BJ (cell line): ENCODE measurements around the gene KIAA0232. TPM values are rescaled to one million over a fixed set of nuclear protein-coding genes. Genes with fewer than 3 reads are reported as not detected.

Experiments
- CTCF ChIA-PET: fragments of 350-600 bp; formaldehyde crosslinking; extraction: SDS; loops from one replicate; lab custom pipeline; 2021; ENCODE audit warnings: antibody characterized with exemption, inconsistent platforms; lab: Yijun Ruan, JAX
- POLR2A ChIA-PET: fragments of 300-600 bp; sonication (Branson Sonifier 250); formaldehyde crosslinking; extraction: SDS; loops from one replicate; lab custom pipeline; 2021; ENCODE audit warnings: antibody characterized with exemption; lab: Charles Lee
- DNase-seq: peaks from one replicate; pipeline ENCODE4 v3.0.0-alpha.2; 2011; ENCODE audit warnings: low read depth
- H3K27me3 ChIP-seq: 2 replicates; pipeline ENCODE4 v1.6.0; 2011; ENCODE audit warnings: low read length; ENCODE audit not compliant: control insufficient read depth, insufficient read depth
- H3K36me3 ChIP-seq: 2 replicates; pipeline ENCODE4 v1.5.1; 2011; ENCODE audit warnings: low read length; ENCODE audit not compliant: control insufficient read depth, insufficient read depth
- H3K4me3 ChIP-seq: 2 replicates; pipeline ENCODE4 v1.5.1; 2011; ENCODE audit warnings: low read depth, mild to moderate bottlenecking, control low read depth, low read length
- CTCF ChIP-seq: IDR thresholded peaks from 2 replicates; pipeline ENCODE4 v1.5.1; 2011; ENCODE audit warnings: low read depth, mild to moderate bottlenecking, control low read depth, inconsistent platforms, low read length, moderate library complexity; ENCODE audit not compliant: insufficient read depth
- polyA plus RNA-seq: library from polyadenylated mRNA; depleted of rRNA; stranded (reverse); fragments of >200 nt; gene quantifications from 2 replicates; pipeline ENCODE4 v1.2.3, GENCODE V29; 2011

The KIAA0232 gene
- polyA plus RNA-seq, 1 experiment: 11.0 TPM

GRCh38 chr4:6915041-6916005 is 132.8 kb downstream of the KIAA0232 start:
- CTCF ChIA-PET: no interaction called here
- DNase-seq: no peak
- TF ChIP-seq CTCF: no peak
- H3K4me3 ChIP-seq: no peak overlapping the region
- H3K36me3 ChIP-seq: no peaks in the 10 kb centered on the region
- POLR2A ChIA-PET: no interaction called here
- H3K27me3 ChIP-seq: no peaks in the 10 kb centered on the region

- H3K4me3 ChIP-seq: no peak overlapping the region
- DNase-seq: no peak
- POLR2A ChIA-PET: no interaction called here
- CTCF ChIA-PET: interaction anchor here (0.9 kb wide), 1 partner anchor 25 kb away, joined by 3 read pairs; no protein-coding TSS in a partner anchor
- TF ChIP-seq CTCF: no peak
- no peaks in the 10 kb centered on the region for H3K27me3 ChIP-seq
- H3K36me3 ChIP-seq: no peaks in the 10 kb centered on the region
Measured at GRCh38 chr4:6916069-6916586, 133.6 kb downstream of the KIAA0232 start.

GRCh38 chr4:6916587-6917460 is 134.3 kb downstream of the KIAA0232 start:
- no peak for DNase-seq
- POLR2A ChIA-PET: no interaction called here
- Histone ChIP-seq H3K27me3 (no peaks in the 10 kb centered on the region), H3K4me3 (no peak overlapping the region), H3K36me3 (no peaks in the 10 kb centered on the region)
- CTCF ChIA-PET: interaction anchor here (0.9 to 1.5 kb wide), 4 partner anchors 13 to 58 kb away, joined by 3 to 4 read pairs (median 4); no protein-coding TSS in a partner anchor
- TF ChIP-seq CTCF: no peak

- H3K36me3 ChIP-seq: no peaks in the 10 kb centered on the region
- H3K4me3 ChIP-seq: no peak overlapping the region
- ChIA-PET POLR2A (no interaction called here), CTCF (interaction anchor here (0.9 to 1.5 kb wide), 3 partner anchors 12 to 57 kb away, joined by 3 to 4 read pairs (median 4); no protein-coding TSS in a partner anchor)
- peak; percentile 41 for TF ChIP-seq CTCF
- no peak for DNase-seq
- no peaks in the 10 kb centered on the region for H3K27me3 ChIP-seq
Measured at GRCh38 chr4:6917461-6918271, 135.1 kb downstream of the KIAA0232 start.
